ENCODE measurements around the gene PLK3. TPM values are rescaled to one million over a fixed set of nuclear protein-coding genes. Genes with fewer than 3 reads are reported as not detected.

The PLK3 gene
- total RNA-seq, 1 donor from 2014 or later, result 18.5 TPM

- no peak for TF ChIP-seq CTCF (conservative IDR thresholded peaks at IDR 0.05)
- no peaks in the 10 kb centered on the region for H3K9me3 Mint-ChIP-seq
- peaks cover 10% of the 10 kb centered on the region for H3K4me1 Mint-ChIP-seq (ENCODE audit: unreplicated experiment)
- H3K27me3 Mint-ChIP-seq, result no peaks in the 10 kb centered on the region
- no peak overlapping the region for H3K4me3 Mint-ChIP-seq
- H3K27ac Mint-ChIP-seq, result no peak overlapping the region
- H3K36me3 Mint-ChIP-seq, result peaks cover 29% of the 10 kb centered on the region
- DNase-seq (ENCODE audit: extremely low spot score, unreplicated experiment), result no peak
Observed at GRCh38 chr1:44851308-44851707, 51.1 kb downstream of the PLK3 start.

GRCh38 chr1:44853201-44853600, 53.0 kb downstream of the PLK3 start:
- Mint-ChIP-seq H3K9me3 (no peaks in the 10 kb centered on the region), H3K27ac (no peak overlapping the region), H3K36me3 (peaks cover 28% of the 10 kb centered on the region), H3K27me3 (no peaks in the 10 kb centered on the region), H3K4me3 (no peak overlapping the region), H3K4me1 (ENCODE audit: unreplicated experiment) (peaks cover 10% of the 10 kb centered on the region)
- no peak for TF ChIP-seq CTCF (conservative IDR thresholded peaks at IDR 0.05)
- DNase-seq (ENCODE audit: extremely low spot score, unreplicated experiment), result no peak

GRCh38 chr1:44854970-44855369, 54.8 kb downstream of the PLK3 start:
- H3K9me3 Mint-ChIP-seq, result no peaks in the 10 kb centered on the region
- H3K4me3 Mint-ChIP-seq, result no peak overlapping the region
- H3K27me3 Mint-ChIP-seq, result no peaks in the 10 kb centered on the region
- no peak for DNase-seq (ENCODE audit: extremely low spot score, unreplicated experiment)
- no peak overlapping the region for H3K27ac Mint-ChIP-seq
- peaks cover 19% of the 10 kb centered on the region for H3K36me3 Mint-ChIP-seq
- TF ChIP-seq CTCF (conservative IDR thresholded peaks at IDR 0.05), result no peak
- H3K4me1 Mint-ChIP-seq (ENCODE audit: unreplicated experiment), result peaks cover under 1% of the 10 kb centered on the region

Other genes with a start within 250 kb of the PLK3 start
- 6.6 and 9.1 TPM in 2 replicates for gene TMEM53, start 125.9 kb upstream of the PLK3 start, total RNA-seq (ENCODE audit: low replicate concordance)
- gene ARMH1, start 125.7 kb upstream of the PLK3 start, total RNA-seq (ENCODE audit: low replicate concordance), result 5.5 and 11.6 TPM in 2 replicates
- gene RNU5D-1, start 69.2 kb upstream of the PLK3 start, total RNA-seq (ENCODE audit: low replicate concordance), result not detected in 2 replicates
- gene KIF2C, start 60.5 kb upstream of the PLK3 start, total RNA-seq (ENCODE audit: low replicate concordance), result 17.4 and 56.5 TPM in 2 replicates
- 2,494 and 2,620 TPM in 2 replicates for gene RPS8, start 24.8 kb upstream of the PLK3 start, total RNA-seq (ENCODE audit: low replicate concordance)
- 0.48 and 0.99 TPM in 2 replicates for gene BEST4, start 12.2 kb upstream of the PLK3 start, total RNA-seq (ENCODE audit: low replicate concordance)
- 1.1 TPM in 1 of 2 replicates, not detected in the other for gene DYNLT4, start 7.0 kb downstream of the PLK3 start, total RNA-seq (ENCODE audit: low replicate concordance)
- 7.0 and 10.3 TPM in 2 replicates for gene BTBD19, start 8.1 kb downstream of the PLK3 start, total RNA-seq (ENCODE audit: low replicate concordance)
- gene PTCH2, start 42.9 kb downstream of the PLK3 start, total RNA-seq (ENCODE audit: low replicate concordance), result 1.6 and 3.4 TPM in 2 replicates
- 16.1 and 21.9 TPM in 2 replicates for gene EIF2B3, start 186.2 kb downstream of the PLK3 start, total RNA-seq (ENCODE audit: low replicate concordance)
- gene HECTD3, start 210.9 kb downstream of the PLK3 start, total RNA-seq (ENCODE audit: low replicate concordance), result 33.9 and 45.7 TPM in 2 replicates
- 49.4 and 84.7 TPM in 2 replicates for gene UROD, start 211.9 kb downstream of the PLK3 start, total RNA-seq (ENCODE audit: low replicate concordance)